COR-L47 (cell line): ENCODE results near the gene TRIM74.
A peak's percentile ranks its signal among the peaks of the same experiment; 100 is the strongest.
"Not testable (repeated sequence)": the region's sequence is repeated elsewhere in the genome, so short reads cannot be mapped to it uniquely, and the experiment has no call there.

Experiments used
- DNase-seq: peaks from one replicate; lab custom pipeline; 2025; lab: John Stamatoyannopoulos, UW

TRIM74 gene

GRCh38 chr7:72954563-72955198 lies 14.6 kb downstream of the TRIM74 start:
- DNase-seq = not testable (repeated sequence)

- not testable (repeated sequence) for DNase-seq
These were observed 15.2 kb downstream of the TRIM74 start for GRCh38 chr7:72953901-72954562.

- not testable (repeated sequence) for DNase-seq
These were observed 18.8 kb downstream of the TRIM74 start for GRCh38 chr7:72950432-72950831.

GRCh38 chr7:72949686-72950085 lies 19.6 kb downstream of the TRIM74 start:
- not testable (repeated sequence) for DNase-seq

- not testable (repeated sequence) for DNase-seq
These were observed 20.0 kb downstream of the TRIM74 start for GRCh38 chr7:72949276-72949675.

GRCh38 chr7:72948714-72949113 lies 20.6 kb downstream of the TRIM74 start:
- not testable (repeated sequence) for DNase-seq

- DNase-seq = not testable (repeated sequence)
These were observed 23.0 kb downstream of the TRIM74 start for GRCh38 chr7:72946130-72946745.

GRCh38 chr7:72945597-72945996 lies 23.7 kb downstream of the TRIM74 start:
- not testable (repeated sequence) for DNase-seq

GRCh38 chr7:72944937-72945336 lies 24.3 kb downstream of the TRIM74 start:
- not testable (repeated sequence) for DNase-seq

- DNase-seq = not testable (repeated sequence)
These were observed 26.3 kb downstream of the TRIM74 start for GRCh38 chr7:72942956-72943355.

GRCh38 chr7:72942022-72942705 lies 27.1 kb downstream of the TRIM74 start:
- not testable (repeated sequence) for DNase-seq

GRCh38 chr7:72928216-72928615 lies 41.0 kb downstream of the TRIM74 start:
- DNase-seq = not testable (repeated sequence)

- DNase-seq = not testable (repeated sequence)
These were observed 41.5 kb downstream of the TRIM74 start for GRCh38 chr7:72927791-72928190.

- no peak for DNase-seq
These were observed 43.6 kb downstream of the TRIM74 start for GRCh38 chr7:72925546-72926120.

GRCh38 chr7:72924733-72925545 lies 44.3 kb downstream of the TRIM74 start, which contains the start of gene POM121:
Gene POM121 (plus strand): TSS chr7:72925095. CDS start chr7:72925122, 27 bp downstream.
- DNase-seq = peak; percentile 66

GRCh38 chr7:72924386-72924732 lies 44.9 kb downstream of the TRIM74 start:
- no peak for DNase-seq

GRCh38 chr7:72919256-72919775 lies 50.0 kb downstream of the TRIM74 start:
- no peak for DNase-seq

- DNase-seq = peak; percentile 24
These were observed 54.3 kb downstream of the TRIM74 start for GRCh38 chr7:72914756-72915525.

- not testable (repeated sequence) for DNase-seq
These were observed 55.5 kb downstream of the TRIM74 start for GRCh38 chr7:72913750-72914149.

GRCh38 chr7:72911395-72911794 lies 57.9 kb downstream of the TRIM74 start:
- not testable (repeated sequence) for DNase-seq
